HepG2 (cell line): ENCODE measurements around the gene TWF1. TPM values are rescaled to one million over a fixed set of nuclear protein-coding genes. Genes with fewer than 3 reads are reported as not detected.
A peak's percentile ranks its signal among the peaks of the same experiment; 100 is the strongest.

Source experiments
- FOSL1 ChIP-seq: sonication (generic); formaldehyde crosslinking; IDR thresholded peaks from 2 replicates; pipeline ENCODE4 v1.9.0; 2021; ENCODE audit warnings: missing genetic modification reagents, borderline replicate concordance
- HOMEZ ChIP-seq: IDR thresholded peaks from 2 replicates; pipeline ENCODE4 v1.6.1; 2016; ENCODE audit warnings: low read depth
- IKZF5 ChIP-seq: IDR thresholded peaks from 2 replicates; pipeline ENCODE4 v1.6.1; 2018; ENCODE audit warnings: missing genetic modification reagents, mild to moderate bottlenecking, missing compliant biosample characterization
- KLF16 ChIP-seq, 2 experiments: sonication (generic) in 1 of 2; formaldehyde crosslinking in 1 of 2; IDR thresholded peaks; 2 replicates each; pipeline versions ENCODE4 v1.6.1 to v1.8.0; 2016 to 2023; ENCODE audit warnings: missing genetic modification reagents in 2 of 2, missing compliant biosample characterization in 1 of 2
- MXD4 ChIP-seq: IDR thresholded peaks from 2 replicates; pipeline ENCODE4 v1.6.1; 2016; ENCODE audit warnings: mild to moderate bottlenecking, missing biosample characterization, missing genetic modification reagents
- NFIB ChIP-seq: sonication (generic); formaldehyde crosslinking; IDR thresholded peaks from 2 replicates; pipeline ENCODE4 v1.9.0; 2021; ENCODE audit warnings: missing genetic modification reagents, mild to moderate bottlenecking, borderline replicate concordance
- POLR2AphosphoS5 ChIP-seq: IDR thresholded peaks from 2 replicates; pipeline ENCODE4 v1.6.1; 2012; ENCODE audit warnings: low read depth, low read length
- SCMH1 ChIP-seq: sonication (generic); formaldehyde crosslinking; IDR thresholded peaks from 2 replicates; pipeline ENCODE4 v1.9.0; 2021; ENCODE audit warnings: missing genetic modification reagents, mild to moderate bottlenecking, borderline replicate concordance
- SNRNP70 ChIP-seq: fragments of 200-400 bp; formaldehyde crosslinking; IDR thresholded peaks from 2 replicates; pipeline ENCODE4 v1.6.1; 2017; ENCODE audit warnings: mild to moderate bottlenecking, low read depth, low read length, moderate library complexity
- TSC22D2 ChIP-seq: sonication (generic); formaldehyde crosslinking; IDR thresholded peaks from 2 replicates; pipeline ENCODE4 v1.5.1; 2020; ENCODE audit warnings: missing genetic modification reagents, mild to moderate bottlenecking, borderline replicate concordance
- polyA plus RNA-seq, 8 experiments: library from polyadenylated mRNA; depleted of rRNA in 3 of 8; stranded (reverse) in 7 of 8; unstranded in 1 of 8; fragments of >200 nt; fragmentation: Illumina TruSeq in 4 of 8; extraction: Trizol in 4 of 8; gene quantifications; 2 replicates each; pipeline versions ENCODE4 v1.2.1 to v1.2.3, GENCODE V29; 2011 to 2016; ENCODE audit warnings: low read depth in 4 of 8, missing spikeins in 1 of 8, mixed read lengths in 1 of 8; ENCODE audit not compliant: insufficient read depth in 1 of 8
- total RNA-seq, 5 experiments: library from RNA; depleted of rRNA; stranded (reverse); fragments of >200 nt; fragmentation: Illumina TruSeq; extraction: Trizol; gene quantifications; 2 replicates each; pipeline ENCODE4 v1.2.3, GENCODE V29; 2016; ENCODE audit warnings: low read depth in 1 of 5
- TF ChIP-seq, protein P1 (sequence below), 2 experiments: IDR thresholded peaks; 2 replicates each; pipeline ENCODE4 v1.6.1; 2011 to 2012; ENCODE audit warnings: low read length in 2 of 2, borderline replicate concordance in 1 of 2, low read depth in 1 of 2, mild to moderate bottlenecking in 1 of 2, moderate library complexity in 1 of 2
- TF ChIP-seq, protein P2 (sequence below): sonication (generic); formaldehyde crosslinking; IDR thresholded peaks from 2 replicates; pipeline ENCODE4 v1.4.0; 2020; ENCODE audit warnings: missing genetic modification reagents, borderline replicate concordance
- TF ChIP-seq, protein P3 (sequence below): sonication (generic); formaldehyde crosslinking; IDR thresholded peaks from 2 replicates; pipeline ENCODE4 v1.5.0; 2020; ENCODE audit warnings: mild to moderate bottlenecking, missing genetic modification reagents
- TF ChIP-seq, protein P4 (sequence below): sonication (generic); formaldehyde crosslinking; IDR thresholded peaks from 2 replicates; pipeline ENCODE4 v1.4.0; 2020; ENCODE audit warnings: missing genetic modification reagents, borderline replicate concordance

The TWF1 gene
- total and polyA plus RNA-seq, 2 of the 13 experiments (the other 11 are each of a cell fraction or from before 2014, with no cell fraction given) = 32.3 to 85.5 TPM

GRCh38 chr12:43836475-43836989, 30.4 kb upstream of the TWF1 start (continued):
- TF ChIP-seq, protein P1, sequence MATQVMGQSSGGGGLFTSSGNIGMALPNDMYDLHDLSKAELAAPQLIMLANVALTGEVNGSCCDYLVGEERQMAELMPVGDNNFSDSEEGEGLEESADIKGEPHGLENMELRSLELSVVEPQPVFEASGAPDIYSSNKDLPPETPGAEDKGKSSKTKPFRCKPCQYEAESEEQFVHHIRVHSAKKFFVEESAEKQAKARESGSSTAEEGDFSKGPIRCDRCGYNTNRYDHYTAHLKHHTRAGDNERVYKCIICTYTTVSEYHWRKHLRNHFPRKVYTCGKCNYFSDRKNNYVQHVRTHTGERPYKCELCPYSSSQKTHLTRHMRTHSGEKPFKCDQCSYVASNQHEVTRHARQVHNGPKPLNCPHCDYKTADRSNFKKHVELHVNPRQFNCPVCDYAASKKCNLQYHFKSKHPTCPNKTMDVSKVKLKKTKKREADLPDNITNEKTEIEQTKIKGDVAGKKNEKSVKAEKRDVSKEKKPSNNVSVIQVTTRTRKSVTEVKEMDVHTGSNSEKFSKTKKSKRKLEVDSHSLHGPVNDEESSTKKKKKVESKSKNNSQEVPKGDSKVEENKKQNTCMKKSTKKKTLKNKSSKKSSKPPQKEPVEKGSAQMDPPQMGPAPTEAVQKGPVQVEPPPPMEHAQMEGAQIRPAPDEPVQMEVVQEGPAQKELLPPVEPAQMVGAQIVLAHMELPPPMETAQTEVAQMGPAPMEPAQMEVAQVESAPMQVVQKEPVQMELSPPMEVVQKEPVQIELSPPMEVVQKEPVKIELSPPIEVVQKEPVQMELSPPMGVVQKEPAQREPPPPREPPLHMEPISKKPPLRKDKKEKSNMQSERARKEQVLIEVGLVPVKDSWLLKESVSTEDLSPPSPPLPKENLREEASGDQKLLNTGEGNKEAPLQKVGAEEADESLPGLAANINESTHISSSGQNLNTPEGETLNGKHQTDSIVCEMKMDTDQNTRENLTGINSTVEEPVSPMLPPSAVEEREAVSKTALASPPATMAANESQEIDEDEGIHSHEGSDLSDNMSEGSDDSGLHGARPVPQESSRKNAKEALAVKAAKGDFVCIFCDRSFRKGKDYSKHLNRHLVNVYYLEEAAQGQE (IDR thresholded peaks at IDR 0.05; ENCODE audit: borderline replicate concordance in 1 of 2, low read depth in 1 of 2, low read length in 2 of 2) = 0 out of 4 replicates have a peak, but pooled peaks of 1 of the 2 experiments have one; percentile 3
- TF ChIP-seq SNRNP70 (no peak), HOMEZ (CRISPR knock-in tag) (no peak), POLR2AphosphoS5 (0 out of 2 replicates have a peak, but pooled peaks have one; percentile 10), MXD4 (CRISPR knock-in tag) (no peak), NFIB (CRISPR knock-in tag) (no peak), TSC22D2 (CRISPR knock-in tag) (no peak), FOSL1 (CRISPR knock-in tag) (no peak), KLF16 (CRISPR knock-in tag; IDR thresholded peaks at IDR 0.05) (peak in 1 of 2 experiments; percentile 38; a peak in 1 of 4 replicates), IKZF5 (CRISPR knock-in tag) (no peak), SCMH1 (CRISPR knock-in tag) (no peak)
- TF ChIP-seq, protein P2, sequence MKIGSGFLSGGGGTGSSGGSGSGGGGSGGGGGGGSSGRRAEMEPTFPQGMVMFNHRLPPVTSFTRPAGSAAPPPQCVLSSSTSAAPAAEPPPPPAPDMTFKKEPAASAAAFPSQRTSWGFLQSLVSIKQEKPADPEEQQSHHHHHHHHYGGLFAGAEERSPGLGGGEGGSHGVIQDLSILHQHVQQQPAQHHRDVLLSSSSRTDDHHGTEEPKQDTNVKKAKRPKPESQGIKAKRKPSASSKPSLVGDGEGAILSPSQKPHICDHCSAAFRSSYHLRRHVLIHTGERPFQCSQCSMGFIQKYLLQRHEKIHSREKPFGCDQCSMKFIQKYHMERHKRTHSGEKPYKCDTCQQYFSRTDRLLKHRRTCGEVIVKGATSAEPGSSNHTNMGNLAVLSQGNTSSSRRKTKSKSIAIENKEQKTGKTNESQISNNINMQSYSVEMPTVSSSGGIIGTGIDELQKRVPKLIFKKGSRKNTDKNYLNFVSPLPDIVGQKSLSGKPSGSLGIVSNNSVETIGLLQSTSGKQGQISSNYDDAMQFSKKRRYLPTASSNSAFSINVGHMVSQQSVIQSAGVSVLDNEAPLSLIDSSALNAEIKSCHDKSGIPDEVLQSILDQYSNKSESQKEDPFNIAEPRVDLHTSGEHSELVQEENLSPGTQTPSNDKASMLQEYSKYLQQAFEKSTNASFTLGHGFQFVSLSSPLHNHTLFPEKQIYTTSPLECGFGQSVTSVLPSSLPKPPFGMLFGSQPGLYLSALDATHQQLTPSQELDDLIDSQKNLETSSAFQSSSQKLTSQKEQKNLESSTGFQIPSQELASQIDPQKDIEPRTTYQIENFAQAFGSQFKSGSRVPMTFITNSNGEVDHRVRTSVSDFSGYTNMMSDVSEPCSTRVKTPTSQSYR = no peak
- TF ChIP-seq, protein P3, sequence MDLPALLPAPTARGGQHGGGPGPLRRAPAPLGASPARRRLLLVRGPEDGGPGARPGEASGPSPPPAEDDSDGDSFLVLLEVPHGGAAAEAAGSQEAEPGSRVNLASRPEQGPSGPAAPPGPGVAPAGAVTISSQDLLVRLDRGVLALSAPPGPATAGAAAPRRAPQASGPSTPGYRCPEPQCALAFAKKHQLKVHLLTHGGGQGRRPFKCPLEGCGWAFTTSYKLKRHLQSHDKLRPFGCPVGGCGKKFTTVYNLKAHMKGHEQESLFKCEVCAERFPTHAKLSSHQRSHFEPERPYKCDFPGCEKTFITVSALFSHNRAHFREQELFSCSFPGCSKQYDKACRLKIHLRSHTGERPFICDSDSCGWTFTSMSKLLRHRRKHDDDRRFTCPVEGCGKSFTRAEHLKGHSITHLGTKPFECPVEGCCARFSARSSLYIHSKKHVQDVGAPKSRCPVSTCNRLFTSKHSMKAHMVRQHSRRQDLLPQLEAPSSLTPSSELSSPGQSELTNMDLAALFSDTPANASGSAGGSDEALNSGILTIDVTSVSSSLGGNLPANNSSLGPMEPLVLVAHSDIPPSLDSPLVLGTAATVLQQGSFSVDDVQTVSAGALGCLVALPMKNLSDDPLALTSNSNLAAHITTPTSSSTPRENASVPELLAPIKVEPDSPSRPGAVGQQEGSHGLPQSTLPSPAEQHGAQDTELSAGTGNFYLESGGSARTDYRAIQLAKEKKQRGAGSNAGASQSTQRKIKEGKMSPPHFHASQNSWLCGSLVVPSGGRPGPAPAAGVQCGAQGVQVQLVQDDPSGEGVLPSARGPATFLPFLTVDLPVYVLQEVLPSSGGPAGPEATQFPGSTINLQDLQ (CRISPR knock-in tag) = no peak
- TF ChIP-seq, protein P4, sequence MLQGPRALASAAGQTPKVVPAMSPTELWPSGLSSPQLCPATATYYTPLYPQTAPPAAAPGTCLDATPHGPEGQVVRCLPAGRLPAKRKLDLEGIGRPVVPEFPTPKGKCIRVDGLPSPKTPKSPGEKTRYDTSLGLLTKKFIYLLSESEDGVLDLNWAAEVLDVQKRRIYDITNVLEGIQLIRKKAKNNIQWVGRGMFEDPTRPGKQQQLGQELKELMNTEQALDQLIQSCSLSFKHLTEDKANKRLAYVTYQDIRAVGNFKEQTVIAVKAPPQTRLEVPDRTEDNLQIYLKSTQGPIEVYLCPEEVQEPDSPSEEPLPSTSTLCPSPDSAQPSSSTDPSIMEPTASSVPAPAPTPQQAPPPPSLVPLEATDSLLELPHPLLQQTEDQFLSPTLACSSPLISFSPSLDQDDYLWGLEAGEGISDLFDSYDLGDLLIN (CRISPR knock-in tag) = no peak
